HCEC 1CT (cell line): ENCODE data around the gene ZNF462.
A peak's percentile ranks its signal among the peaks of the same experiment; 100 is the strongest.

Experiments
- DNase-seq: peaks from one replicate; pipeline ENCODE4 v3.0.0-alpha.2; 2017

The ZNF462 gene

DNA sequence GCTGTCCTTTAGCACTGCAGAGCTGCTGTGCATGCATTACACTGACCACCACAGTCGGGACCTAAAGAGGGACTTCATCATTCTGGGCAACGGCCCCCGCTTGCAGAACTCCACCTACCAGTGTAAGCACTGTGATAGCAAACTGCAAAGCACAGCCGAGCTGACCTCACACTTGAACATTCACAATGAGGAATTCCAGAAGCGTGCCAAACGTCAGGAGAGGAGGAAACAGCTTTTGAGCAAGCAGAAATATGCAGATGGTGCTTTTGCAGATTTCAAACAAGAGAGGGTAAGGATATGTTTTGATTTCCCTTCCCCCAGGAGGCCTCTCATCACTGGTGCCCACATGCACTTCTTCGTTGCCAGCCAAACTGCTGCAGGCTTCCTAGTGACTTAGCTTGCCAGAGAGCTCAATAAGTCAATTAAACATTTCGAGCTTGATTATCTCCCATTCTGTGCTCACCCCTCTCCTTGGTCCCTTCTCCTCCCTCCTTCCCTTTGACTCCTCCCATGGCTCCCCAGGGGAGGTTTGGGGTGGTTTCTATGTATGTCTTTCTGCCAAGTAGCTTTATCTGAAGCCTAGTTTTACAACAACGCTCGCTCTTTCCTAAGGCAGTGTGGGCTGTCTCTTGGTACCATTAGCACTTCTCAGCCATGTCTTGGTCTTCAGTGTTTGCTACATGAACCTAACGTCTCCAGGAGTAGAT is 66.7 kb downstream of the ZNF462 start:
- DNase-seq, result no peak

DNA sequence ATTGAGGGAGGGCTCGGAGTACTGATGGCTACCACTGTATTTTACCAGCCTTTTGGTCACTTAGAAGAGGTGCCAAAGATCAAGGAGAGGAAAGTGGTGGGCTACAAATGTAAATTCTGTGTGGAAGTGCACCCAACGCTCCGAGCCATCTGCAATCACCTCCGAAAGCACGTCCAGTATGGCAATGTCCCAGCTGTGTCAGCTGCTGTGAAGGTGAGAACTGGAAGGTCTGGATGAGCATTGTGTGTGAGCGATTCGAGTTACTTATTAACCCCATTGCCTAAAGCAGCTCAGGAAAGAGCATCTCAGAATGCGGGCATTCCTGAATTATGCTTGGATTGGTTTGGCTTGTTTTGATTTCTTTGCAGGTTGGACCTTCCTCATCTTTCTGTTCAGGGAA is 67.5 kb downstream of the ZNF462 start:
- no peak for DNase-seq

DNA sequence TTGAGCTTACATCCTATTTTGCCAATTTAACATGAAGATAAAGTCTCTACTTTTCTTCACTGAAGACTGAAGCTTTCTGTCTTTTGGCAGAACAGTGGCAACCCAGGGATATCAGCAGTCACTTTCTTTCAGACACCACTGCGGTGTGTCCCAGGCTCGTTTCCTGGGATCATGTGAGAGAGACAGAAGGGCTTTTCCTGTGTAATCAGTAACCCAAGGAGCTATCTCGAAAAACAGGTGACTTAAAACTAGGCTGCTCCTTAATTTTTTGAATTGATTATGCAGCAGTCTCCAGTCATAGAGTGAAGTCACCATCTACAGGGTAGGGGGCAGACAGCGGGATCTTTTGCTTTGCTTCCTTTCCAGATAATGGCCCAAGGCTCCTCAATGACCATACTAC is 68.5 kb downstream of the ZNF462 start:
- DNase-seq, result no peak

DNA sequence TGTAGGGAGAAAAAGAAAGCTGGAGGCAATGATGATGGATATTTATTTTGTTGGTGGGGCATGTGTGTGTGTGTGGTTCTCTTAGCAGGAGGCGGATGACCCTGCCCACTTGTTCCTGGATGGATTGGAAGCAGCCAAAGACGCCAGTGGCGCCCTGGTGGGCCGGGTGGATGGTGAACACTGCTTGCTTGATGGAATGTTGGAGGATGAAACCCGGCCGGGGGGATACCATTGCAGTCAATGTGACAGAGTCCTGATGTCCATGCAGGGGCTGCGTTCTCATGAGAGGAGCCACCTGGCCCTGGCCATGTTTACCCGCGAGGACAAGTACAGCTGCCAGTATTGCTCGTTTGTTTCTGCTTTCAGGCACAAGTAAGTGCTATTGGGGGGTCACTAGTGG is 69.2 kb downstream of the ZNF462 start:
- no peak for DNase-seq

DNA sequence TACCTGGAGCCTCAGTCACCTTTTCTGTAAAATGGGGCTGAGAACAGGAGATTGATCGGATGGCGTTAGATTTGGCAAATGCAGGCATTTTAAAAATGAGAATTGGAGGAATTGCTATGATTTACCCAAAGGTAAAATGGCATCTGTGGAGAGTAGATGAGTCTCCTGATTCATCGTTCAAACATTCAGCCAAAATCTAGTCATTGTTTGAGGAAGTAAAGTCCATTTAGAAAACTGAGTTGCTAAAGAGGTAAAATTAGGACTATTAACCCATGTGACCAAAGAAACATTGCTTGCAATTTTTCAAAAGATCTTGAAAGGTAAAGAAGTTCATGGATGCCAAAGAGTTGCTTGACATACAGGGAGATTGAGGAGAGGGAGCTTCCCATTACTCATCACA is 69.7 kb downstream of the ZNF462 start:
- no peak for DNase-seq

DNA sequence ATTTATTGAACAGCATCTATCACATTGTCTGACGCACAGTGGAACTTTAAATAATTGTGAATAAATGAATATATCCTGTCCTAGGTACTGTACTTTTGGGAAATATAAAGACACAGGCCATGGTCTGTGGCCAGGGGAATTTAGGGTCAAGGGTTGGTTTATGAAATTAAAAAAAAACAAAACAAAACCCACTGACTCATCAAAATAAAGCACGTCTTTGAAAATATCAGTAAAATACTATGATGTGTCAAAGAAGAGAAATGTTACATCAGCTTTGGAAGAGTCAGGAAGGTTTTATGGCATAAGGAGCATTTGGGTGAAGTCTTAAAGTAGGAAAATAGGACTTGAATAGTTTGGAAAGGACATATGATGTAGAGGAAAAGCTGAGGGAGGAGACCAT is 70.5 kb downstream of the ZNF462 start:
- DNase-seq, result peak; percentile 14

DNA sequence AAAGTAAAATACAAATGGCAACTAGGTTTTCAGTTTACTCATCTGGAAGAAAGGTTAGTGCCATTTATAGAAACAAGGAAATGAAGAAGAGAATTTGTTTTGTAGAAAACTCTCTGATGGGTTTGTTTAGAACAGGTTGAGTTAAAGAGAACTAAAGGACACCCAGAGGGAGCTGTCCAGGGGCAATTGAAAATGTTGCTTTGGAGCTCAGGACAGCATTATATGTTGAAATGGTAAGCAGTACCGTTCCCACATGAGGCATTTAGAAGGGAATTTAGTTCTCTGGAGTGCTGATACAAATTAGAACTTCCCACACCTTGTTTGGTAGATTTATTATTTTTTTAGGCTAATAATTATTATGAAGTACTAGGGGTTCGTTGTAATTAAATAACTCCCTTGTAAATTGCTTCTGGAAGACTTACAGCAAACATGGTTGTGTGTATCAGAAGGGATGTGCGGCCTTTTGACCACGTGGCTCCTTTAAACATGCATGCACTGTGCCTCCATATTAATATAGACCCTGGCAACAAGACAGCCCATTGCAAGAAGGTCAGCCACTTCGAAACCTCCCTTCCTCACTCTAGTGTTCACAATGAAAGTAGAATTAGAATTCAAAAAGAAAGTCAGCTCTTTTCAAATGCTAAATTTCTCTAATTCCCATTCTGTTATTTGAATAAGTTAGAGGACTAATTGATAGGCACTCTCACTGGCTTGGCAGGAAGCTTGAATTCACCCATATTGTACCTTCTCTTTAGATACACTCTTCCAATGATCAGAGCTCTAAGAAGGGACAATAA is 71.7 kb downstream of the ZNF462 start:
- DNase-seq, result no peak

DNA sequence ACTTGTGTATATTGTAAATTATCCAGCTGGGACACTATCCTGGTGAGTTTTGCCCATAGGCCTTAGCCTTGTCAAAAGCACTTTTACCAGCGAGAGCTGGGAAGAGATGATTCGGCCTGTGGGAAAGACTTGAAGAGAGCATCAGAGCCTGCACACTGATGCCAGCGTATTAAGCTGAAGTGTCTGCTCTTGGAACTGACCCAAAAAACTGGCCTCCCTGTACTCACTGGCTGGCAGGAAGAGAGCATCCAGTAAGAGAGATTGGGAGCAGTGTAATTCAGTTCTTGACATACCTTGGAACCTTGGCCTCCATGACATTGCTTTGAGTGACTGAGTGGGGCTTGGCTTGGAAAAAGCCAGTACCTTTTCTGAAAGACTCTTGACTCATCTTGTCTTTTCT is 73.7 kb downstream of the ZNF462 start:
- DNase-seq, result no peak

DNA sequence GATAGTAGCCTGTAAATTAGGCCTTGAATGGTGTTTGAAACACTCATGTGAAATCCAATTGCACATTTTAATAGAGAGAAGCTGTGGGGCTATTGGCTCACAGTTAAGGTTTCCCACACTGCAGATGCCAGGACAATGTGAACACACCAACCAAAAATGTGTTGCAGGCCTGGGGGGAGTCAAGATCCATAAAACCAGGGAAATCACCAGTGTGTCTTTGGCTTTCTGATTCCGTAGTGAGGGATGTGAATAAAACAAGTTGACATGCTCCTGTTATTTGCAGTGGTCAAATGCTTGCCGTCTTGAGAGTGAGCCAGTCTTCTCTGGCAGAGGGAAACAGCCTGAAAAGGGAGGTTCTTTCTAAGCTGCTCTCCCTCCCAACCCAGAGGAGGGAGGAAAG is 79.0 kb downstream of the ZNF462 start:
- no peak for DNase-seq

DNA sequence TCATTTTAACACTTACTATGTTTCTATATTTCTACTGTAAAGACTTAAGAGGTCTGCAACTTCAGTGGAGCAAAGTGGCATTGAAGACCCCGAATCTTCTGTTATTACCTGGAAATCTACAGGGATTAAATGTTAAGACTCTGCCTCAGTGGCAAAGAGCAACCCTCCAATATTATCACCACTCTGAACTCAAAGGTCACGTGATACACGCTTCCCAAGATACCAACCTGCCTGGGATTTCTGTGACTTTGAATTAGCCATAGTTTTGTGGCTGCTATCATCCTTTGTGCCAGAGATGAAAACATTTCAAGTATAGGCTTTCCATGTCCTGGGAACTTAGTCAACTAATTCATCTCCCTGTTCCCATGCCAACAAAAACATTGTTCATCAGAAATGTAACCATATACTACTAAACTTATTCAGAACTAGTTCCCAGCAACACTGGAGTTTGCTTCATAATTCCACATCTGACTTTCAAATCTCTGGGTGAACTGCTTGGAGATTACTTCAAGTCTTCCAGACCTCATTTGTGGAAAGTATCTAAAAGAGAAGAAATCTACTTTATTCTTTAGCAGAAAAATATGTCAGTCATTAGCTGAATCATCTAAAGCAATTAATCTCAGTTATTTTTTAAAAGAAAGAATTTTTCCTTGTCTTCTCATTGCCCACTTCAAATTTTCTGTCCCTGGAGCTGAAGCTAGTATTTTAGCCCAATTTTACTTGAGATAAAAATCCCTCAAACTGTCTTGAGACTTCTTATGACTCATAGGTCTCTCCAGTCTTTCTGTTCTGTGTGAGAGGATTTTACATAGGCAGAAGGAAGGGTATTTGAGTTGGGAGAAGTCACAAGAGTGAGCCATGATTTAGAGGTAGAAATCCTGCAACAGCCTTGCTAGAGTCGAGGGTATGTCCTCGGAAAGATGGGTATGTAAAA is 83.0 kb downstream of the ZNF462 start:
- peak; percentile 79 for DNase-seq

DNA sequence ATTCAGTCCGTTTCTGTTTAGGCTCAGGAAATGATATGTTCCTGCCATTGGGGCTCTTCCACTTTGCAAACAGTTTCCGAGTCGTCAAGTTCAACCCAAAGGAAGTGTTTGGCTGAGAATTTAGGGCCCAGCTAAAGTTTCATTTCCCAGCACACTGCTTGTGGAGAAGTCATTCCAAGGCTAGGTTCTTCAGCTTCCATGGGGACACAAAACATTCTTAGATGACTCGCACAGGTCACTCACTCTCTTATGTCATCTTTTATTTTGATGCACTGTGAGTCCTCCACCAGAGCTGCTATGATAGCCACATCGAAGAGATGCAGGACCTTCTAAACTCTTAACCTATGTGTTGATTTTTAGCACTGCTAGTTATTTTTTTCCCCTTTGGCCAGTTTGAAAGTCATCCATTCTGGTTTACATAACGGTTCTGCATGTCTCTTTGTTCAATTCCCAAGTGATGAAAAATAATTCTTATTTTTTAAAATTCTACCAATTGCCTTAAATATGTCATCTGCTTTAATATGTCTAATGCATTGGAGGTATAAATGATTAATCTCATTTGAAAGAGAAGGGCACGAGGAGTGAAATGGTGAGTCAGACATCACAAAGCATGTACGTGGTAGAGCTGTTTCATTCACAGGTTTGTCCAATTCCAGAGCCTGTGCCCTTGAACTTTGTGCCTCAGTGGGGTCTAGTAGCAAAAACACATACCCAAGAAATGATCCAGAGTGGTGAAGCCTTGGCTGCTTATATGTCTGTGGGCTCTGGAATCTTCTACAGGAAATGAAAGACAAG is 84.3 kb downstream of the ZNF462 start:
- DNase-seq, result no peak

DNA sequence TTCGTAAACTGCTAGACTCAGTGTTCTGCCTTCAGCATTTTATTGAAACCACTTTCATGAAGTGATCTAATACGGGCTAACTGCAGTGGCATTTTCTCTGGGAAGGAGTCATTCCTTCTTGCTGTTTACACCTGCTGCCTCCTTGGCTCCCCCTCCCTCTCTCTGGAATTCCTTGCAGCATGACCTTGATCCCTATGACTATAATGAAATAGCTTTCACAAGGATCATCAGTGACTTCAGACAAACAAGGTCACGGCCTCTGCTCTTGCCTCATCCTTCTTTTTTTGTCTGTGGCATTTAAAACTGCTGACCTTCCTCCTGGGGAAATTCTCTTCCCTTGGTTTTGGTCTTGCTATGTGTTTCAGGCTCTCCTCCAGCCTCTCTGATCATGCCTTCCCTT is 90.2 kb downstream of the ZNF462 start:
- peak; percentile 95 for DNase-seq

DNA sequence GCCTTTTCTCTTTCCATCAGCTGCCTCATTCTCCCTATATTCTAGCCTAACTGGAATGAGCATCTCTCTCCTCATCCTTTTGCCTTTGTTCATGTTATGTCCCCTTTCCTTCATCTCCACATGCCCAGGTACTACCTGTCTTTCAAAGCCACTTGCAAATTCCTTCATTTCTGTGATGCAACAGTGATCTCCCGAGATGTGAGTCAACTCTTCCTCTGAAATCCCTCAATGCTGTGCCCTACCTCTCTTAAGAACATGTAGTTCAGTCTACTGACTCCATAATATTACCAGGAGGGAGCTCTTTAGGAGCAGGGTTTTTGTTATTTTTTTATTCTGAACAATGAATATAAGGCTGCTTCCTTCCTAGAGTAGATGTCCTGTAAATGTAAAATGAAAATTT is 91.6 kb downstream of the ZNF462 start:
- DNase-seq, result peak; percentile 48

DNA sequence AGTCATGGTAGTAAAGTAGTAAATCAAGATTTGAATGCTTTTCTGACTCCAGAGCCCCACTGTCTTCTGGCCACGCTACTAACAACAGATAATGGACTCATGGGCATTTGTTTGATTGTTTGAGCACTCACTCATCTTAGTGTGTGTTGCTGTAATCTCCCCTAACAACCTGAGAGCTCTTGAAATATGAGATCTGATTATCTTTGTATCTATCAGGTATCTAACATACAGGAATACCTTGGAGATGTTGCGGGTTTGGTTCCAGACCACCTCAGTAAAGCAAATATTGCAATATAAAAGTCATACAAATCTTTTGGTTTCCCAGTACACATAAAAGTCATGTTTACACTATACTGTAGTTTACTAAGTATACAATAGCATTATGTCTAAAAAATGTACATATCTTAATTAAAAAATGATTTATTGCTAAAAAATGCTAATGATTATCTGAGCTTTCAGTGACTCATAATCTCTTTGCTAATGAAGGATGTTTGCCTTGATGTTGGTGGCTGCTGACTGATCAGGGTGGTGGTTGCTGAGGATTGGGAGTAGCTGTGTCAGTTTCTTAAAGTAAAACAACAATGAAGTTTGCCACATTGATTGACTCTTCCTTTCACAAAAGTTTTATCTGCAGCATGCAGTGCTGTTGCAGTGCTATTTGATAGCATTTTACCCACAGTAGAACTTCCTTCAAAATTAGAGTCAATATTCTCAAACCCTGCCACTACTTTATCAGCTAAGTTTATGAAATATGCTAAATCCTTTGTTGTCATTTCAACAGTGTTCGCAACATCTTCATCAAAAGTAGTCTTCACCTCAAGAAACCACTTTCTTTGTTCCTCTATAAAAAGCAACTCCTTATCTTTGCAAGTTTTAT is 92.2 kb downstream of the ZNF462 start:
- DNase-seq, result no peak

DNA sequence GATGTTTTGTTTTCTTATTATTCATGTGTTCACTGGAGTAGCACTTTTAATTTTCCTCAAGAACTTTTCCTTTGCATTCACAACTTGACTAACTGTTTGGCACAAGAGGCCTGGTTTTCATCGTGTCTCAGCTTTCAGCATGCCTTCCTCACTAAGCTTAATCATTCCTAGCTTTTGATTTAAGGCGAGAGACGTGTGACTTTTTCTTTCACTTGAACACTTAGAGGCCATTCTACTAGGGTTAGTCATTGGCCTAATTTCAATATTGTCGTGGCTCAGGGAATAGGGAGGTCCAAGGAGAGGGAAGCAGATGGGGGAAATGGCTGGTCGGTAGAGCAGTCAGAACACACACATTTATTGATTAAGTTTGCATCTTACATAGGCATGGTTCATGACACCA is 94.0 kb downstream of the ZNF462 start:
- DNase-seq, result peak; percentile 83

DNA sequence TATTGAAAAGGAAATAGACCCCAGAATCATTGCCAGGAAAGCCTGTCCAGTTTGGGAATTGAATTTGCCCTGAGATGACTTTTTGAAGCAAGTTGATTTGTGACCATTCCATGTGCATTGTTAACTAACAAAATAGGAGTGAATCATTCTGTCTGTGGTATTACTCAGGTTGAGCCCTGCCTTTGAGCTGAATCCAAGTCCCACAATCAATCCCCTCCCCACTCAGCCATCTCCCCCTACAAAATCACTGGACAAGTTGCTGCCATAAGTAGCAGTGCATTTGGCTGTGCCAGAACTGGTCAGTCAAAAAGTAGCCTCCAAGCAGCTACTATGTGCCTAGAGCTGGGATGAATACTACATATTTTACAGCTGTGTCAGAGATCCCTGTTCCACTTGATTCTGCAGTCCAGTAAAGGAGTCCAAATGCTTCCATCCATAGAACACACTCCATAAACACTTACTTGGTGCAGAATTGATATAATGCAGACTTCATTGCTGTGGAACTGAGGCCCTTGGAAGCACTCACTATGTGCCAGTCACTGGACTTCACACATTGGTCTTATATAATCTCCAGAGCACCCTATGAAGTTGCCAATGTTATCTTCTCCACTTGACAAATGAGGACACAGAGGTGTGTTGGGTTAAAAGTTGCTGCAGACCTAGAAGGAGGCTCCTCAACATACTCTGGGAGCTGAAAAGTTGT is 96.1 kb downstream of the ZNF462 start:
- peak; percentile 74 for DNase-seq

DNA sequence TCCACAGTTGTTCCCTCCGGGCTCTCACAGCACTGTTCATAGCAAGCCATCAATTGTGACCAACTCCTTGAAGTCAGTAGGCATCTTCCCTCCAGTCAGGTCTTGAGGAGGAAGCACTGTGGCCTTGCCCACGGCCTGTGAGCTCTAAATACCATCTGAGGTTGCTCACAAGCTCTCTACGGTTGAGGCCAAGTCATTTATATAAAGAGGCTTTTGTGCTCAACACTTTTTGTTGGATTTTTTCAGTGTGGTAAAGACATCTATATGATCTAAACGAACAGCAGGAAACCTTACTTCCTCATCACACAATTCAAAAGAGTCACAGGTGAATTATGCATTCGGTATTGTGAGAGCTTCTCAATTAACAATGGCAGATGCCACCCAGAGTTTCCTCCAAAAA is 97.3 kb downstream of the ZNF462 start:
- no peak for DNase-seq

DNA sequence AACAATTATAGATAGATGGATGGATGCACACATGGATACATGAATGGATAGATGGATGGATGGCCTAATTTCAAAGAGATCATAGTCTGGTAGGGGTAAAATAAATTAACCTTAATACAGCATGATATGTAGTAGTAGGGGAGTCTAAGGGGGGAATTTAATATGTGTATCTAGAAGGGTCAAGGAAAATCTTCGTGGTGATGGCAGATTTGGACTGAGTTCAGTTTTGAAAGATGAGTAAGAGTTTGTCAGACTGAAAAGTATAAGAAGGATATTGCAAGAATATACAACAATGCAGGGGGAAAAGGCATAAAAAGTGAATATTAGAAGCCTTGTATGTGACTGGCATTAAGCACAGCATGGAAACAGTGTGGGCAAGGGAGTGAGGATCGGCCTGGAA is 98.7 kb downstream of the ZNF462 start:
- DNase-seq, result peak; percentile 66

DNA sequence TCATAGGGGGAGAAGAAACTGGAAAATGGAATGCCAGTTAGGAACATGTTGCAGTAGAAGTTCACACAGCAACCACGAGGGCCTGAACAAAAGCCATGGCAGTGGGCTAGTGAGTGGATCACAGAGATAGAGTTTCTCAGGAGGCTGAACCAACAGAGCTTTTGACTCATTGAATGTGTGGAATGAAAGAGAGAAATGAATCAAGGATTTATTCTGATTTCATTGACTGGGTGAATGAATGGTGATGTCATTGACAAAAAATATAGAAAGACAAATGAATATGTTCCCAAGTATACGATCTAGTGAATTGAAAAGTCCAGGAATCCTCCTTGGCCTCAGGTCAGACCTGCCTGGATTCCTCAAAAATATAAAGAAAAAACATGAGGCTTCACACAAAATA is 99.2 kb downstream of the ZNF462 start:
- DNase-seq, result peak; percentile 50

DNA sequence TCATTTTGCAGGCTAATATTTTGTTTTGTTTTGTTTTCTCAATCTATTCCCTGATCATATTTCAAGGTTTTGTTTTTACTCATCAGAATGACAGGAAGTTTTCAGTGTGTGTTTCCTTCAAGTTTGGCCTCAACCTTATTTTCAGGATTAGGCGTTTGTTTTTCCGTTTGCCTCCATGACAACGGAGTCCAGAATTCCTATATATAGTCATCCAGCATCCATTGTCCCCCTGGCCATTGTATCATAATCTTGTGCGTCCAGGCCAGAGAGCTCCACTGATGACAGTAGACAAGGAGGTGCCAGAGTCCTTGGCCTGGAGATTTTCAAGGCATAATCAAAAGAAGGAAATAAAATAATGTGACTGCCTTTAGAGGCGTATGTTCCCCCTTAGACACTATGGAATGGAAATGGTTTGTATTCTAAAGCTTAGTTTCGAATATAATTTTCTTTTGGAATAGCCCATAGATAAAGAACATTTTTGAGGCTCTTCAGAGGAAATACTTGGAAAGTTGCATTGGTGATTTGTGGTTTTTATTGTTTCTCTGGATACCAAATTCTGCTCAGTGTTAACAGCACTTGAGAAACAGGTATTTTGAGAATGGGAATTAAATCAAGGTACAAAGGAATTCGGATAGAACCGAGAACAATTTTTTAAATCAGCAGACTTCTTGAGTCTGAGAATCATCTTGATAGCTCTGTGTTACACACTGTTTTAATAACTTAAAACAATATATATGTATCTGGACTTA is 99.8 kb downstream of the ZNF462 start:
- DNase-seq, result no peak
